IPS DF 4.7 (cell line): Measurements from ENCODE around the gene OSBPL3.
"Not testable (repeated sequence)": the region's sequence is repeated elsewhere in the genome, so short reads cannot be mapped to it uniquely, and the experiment has no call there.

Experiments
- DNase-seq: peaks from one replicate; pipeline ENCODE4 v3.0.0-alpha.2; 2013; ENCODE audit warnings: low spot score; ENCODE audit errors: extremely low read depth

OSBPL3 gene, protein sequence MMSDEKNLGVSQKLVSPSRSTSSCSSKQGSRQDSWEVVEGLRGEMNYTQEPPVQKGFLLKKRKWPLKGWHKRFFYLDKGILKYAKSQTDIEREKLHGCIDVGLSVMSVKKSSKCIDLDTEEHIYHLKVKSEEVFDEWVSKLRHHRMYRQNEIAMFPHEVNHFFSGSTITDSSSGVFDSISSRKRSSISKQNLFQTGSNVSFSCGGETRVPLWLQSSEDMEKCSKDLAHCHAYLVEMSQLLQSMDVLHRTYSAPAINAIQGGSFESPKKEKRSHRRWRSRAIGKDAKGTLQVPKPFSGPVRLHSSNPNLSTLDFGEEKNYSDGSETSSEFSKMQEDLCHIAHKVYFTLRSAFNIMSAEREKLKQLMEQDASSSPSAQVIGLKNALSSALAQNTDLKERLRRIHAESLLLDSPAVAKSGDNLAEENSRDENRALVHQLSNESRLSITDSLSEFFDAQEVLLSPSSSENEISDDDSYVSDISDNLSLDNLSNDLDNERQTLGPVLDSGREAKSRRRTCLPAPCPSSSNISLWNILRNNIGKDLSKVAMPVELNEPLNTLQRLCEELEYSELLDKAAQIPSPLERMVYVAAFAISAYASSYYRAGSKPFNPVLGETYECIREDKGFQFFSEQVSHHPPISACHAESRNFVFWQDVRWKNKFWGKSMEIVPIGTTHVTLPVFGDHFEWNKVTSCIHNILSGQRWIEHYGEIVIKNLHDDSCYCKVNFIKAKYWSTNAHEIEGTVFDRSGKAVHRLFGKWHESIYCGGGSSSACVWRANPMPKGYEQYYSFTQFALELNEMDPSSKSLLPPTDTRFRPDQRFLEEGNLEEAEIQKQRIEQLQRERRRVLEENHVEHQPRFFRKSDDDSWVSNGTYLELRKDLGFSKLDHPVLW

GRCh38 chr7:24979863-24980533 lies at the start of gene OSBPL3:
Gene OSBPL3, minus strand, starts transcription at chr7:24980178. Its CDS starts 87,706 bp downstream, at chr7:24892472.
- peak; percentile 75 for DNase-seq

DNA sequence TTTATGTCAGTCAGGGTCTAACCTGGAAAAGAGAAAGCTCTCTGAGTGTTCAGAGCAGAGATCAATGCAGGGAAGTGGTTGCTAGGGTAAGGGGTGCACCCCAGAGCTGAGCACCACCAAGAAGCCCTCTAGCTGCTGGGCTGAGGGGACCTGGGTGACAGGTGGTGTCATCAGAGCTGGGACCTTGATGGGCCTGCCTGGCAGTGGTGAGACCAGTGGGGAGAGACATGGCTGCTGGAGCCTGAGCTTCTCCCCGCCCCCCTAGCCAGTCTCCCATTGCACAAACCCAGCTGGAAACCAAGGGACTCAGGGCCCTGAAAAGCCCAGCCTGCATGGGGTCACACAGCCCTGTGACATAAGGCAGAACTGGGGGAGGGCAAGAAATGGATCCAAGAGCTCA lies 49.1 kb upstream of the OSBPL3 start:
- no peak for DNase-seq

- DNase-seq, result no peak
Measured at GRCh38 chr7:25028370-25029021, 48.5 kb upstream of the OSBPL3 start.

- peak; percentile 14 for DNase-seq
Measured at GRCh38 chr7:25026156-25026555, 46.2 kb upstream of the OSBPL3 start.

DNA sequence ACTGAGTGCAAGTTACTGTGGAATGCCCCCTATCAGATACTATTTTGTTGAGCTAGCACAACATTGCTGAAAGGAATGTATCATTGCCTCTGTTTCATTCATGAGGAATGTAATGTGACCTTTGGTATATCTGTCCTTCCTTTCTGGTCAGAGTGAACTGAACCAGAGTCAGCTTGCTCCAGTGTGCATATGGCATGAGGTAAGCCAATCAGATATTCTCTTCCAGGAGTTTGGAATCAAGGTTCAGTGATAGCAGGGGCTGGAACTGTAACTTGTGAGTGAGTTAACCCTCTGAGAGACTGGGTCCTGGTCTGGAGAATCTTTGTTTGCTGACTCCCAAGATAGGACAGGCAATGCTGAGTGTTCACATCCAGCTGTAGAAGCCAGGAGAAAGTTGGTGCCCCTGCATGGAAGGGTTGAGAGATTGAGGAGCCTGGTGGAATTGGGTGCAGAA lies 45.3 kb upstream of the OSBPL3 start:
- DNase-seq, result no peak

DNA sequence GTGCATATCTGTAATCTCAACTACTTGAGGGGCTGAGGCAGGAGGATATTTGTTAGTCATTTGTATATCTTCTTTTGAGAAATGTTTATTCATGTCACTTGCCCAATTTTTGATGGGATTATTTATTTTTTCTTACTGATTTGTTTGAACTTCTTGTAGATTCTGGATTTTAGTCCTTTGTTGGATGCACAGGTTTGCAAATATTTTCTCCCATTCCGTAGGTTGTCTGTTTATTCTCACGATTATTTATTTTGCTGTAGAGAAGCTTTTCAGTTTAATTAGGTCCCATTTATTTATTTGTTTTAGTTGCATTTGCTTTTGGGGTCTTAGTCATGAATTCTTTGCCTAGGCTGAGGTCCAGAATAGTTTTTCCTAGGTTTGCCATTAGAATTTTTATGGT lies 44.1 kb upstream of the OSBPL3 start:
- DNase-seq, result no peak

GRCh38 chr7:25017671-25018070 lies 37.7 kb upstream of the OSBPL3 start:
- DNase-seq, result not testable (repeated sequence)

GRCh38 chr7:25014756-25015155 lies 34.8 kb upstream of the OSBPL3 start:
- DNase-seq, result no peak

DNA sequence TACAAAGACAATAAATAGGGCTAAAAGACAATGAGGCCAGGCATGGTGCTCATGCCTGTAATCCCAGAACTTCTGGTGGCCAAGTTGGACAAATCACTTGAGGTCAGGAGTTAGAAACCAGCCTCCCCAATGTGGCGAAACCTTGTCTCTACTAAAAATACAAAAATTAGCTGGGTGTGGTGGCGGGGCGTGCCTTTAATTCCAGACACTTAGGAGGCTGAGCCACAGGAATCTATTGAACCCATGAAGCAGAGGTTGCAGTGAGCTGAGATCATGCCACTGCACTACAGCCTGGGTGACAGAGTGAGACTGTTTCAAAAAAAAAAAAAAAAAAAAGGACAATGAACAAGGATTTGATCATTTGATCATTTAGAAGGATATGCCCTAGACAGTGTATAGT lies 32.7 kb upstream of the OSBPL3 start:
- not testable (repeated sequence) for DNase-seq

DNA sequence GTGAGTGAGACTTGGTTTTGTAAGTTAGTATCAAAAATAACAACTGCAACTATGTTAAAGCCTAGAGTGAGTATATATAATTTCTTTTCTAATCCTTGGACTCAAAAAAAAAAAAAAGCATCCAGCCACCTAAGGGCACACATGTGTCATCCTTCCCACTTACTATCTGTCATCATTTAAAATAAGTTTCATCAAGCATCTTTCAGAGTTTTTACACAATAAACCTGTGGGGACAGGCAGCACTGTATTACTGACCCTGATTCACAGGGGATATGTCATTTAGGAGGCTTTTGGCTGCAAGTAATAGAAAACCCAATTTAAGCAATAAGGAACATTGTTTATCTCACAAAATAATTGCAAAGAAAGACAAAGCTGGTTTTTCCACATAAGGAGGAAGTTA lies 32.3 kb upstream of the OSBPL3 start:
- DNase-seq, result no peak

- DNase-seq, result no peak
Measured at GRCh38 chr7:25009257-25009656, 29.3 kb upstream of the OSBPL3 start.

- no peak for DNase-seq
Measured at GRCh38 chr7:25007668-25008067, 27.7 kb upstream of the OSBPL3 start.

GRCh38 chr7:25006276-25006675 lies 26.3 kb upstream of the OSBPL3 start:
- no peak for DNase-seq

- DNase-seq, result no peak
Measured at GRCh38 chr7:25005658-25006057, 25.7 kb upstream of the OSBPL3 start.

- no peak for DNase-seq
Measured at GRCh38 chr7:25002786-25003185, 22.8 kb upstream of the OSBPL3 start.

DNA sequence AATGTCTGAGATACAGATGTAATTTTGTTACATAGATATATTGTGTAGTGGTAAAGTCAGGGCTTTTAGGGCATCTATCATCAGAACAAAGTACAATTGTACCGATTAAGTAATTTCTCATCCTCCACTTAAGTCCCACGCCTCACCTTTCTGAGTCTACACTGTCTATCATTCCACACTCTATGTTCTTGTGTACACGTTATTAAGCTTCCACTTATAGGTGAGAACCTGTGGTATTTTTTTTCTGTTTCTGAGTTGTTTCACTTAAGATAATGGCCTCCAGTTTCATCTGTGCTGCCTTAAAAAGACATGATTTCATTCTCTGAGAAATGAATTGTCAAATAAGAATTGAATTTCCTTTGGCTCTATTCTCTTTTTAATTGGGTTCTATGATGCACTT lies 15.5 kb upstream of the OSBPL3 start:
- DNase-seq, result no peak

GRCh38 chr7:24992314-24992713 lies 12.3 kb upstream of the OSBPL3 start:
- no peak for DNase-seq

- DNase-seq, result no peak
Measured at GRCh38 chr7:24991353-24991752, 11.4 kb upstream of the OSBPL3 start.

GRCh38 chr7:24987331-24987842 lies 7.4 kb upstream of the OSBPL3 start:
- no peak for DNase-seq

- no peak for DNase-seq
Measured at GRCh38 chr7:24982917-24983316, 2.9 kb upstream of the OSBPL3 start.
